ENCODE data around the gene PGAP2.

The PGAP2 gene

GRCh38 chr11:3796801-3797328 is 11.5 kb upstream of the PGAP2 start:
- Histone ChIP-seq H3K9ac (ENCODE audit: low read length) (peak overlapping the region; percentile 95), H3K9me3 (ENCODE audit: insufficient read depth, low read length) (no peaks in the 10 kb centered on the region), H3K9me2 (replicated peaks; ENCODE audit: insufficient read depth, low read length) (no peaks in the 10 kb centered on the region), H3F3A (ENCODE audit: insufficient read depth) (0 out of 2 replicates have a peak, but pooled peaks cover 11% of the 10 kb centered on the region), H3K4me3 (ENCODE audit: insufficient read depth, low read length, poor library complexity, severe bottlenecking) (peak overlapping the region; percentile 87), H4K20me1 (ENCODE audit: low read depth, low read length) (peaks cover 34% of the 10 kb centered on the region), H3K36me3 (ENCODE audit: low read length) (peaks cover 24% of the 10 kb centered on the region), H3K4me2 (ENCODE audit: low read depth, low read length, poor library complexity, severe bottlenecking) (peak overlapping the region; percentile 64), H3K79me2 (ENCODE audit: insufficient read depth, low read length) (peaks cover 55% of the 10 kb centered on the region), H3K27ac (ENCODE audit: low read depth, low read length) (peak overlapping the region; percentile 64), H2AFZ (ENCODE audit: low read depth, low read length, severe bottlenecking) (peak overlapping the region; percentile 36), H3K27me3 (ENCODE audit: low read length) (no peaks in the 10 kb centered on the region)
- TF ChIP-seq EZH2phosphoT487 (conservative IDR thresholded peaks at IDR 0.05; ENCODE audit: low read length) = no peak
- no peak for TF ChIP-seq CTCF (IDR thresholded peaks at IDR 0.05; ENCODE audit: insufficient read depth, low read length, poor library complexity, severe bottlenecking)

- H3K79me2 ChIP-seq (ENCODE audit: insufficient read depth, low read length) = peaks cover 49% of the 10 kb centered on the region
Measured at GRCh38 chr11:3797329-3798090, 10.8 kb upstream of the PGAP2 start, which contains the start of gene NUP98. Gene NUP98 (minus strand): TSS chr11:3797554. CDS start chr11:3782117, 15,437 bp downstream.

DNA sequence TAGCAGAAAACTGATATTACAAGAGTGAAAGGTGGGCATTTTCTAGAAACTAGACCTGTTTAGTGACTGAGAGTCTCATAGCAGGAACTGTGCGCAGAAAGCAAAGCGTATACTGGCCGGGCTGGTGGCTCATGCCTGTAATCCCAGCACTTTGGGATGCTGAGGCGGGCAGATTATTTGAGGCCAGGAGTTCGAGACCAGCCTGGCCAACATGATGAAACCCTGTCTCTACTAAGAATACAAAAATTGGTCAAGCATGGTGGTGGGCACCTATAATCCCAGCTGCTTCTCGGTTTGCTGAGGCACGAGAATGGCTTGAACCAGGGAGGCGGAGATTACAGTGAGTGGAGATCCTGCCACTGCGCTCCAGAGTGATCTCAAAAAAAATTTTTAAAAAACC is 9.2 kb upstream of the PGAP2 start:
- Histone ChIP-seq H3K36me3 (ENCODE audit: low read length) (peaks cover 10% of the 10 kb centered on the region), H2AFZ (ENCODE audit: low read depth, low read length, severe bottlenecking) (no peak overlapping the region), H3K27me3 (ENCODE audit: low read length) (no peaks in the 10 kb centered on the region), H3F3A (ENCODE audit: insufficient read depth) (peaks cover 17% of the 10 kb centered on the region; the same call in 1 of the 2 replicates), H3K9me3 (ENCODE audit: insufficient read depth, low read length) (no peaks in the 10 kb centered on the region), H4K20me1 (ENCODE audit: low read depth, low read length) (peaks cover 25% of the 10 kb centered on the region), H3K9ac (ENCODE audit: low read length) (no peak overlapping the region), H3K27ac (ENCODE audit: low read depth, low read length) (no peak overlapping the region), H3K4me2 (ENCODE audit: low read depth, low read length, poor library complexity, severe bottlenecking) (peak overlapping the region; percentile 81), H3K79me2 (ENCODE audit: insufficient read depth, low read length) (peaks cover 32% of the 10 kb centered on the region), H3K4me3 (ENCODE audit: insufficient read depth, low read length, poor library complexity, severe bottlenecking) (no peak overlapping the region), H3K9me2 (replicated peaks; ENCODE audit: insufficient read depth, low read length) (no peaks in the 10 kb centered on the region)
- TF ChIP-seq EZH2phosphoT487 (conservative IDR thresholded peaks at IDR 0.05; ENCODE audit: low read length) (no peak), CTCF (IDR thresholded peaks at IDR 0.05; ENCODE audit: insufficient read depth, low read length, poor library complexity, severe bottlenecking) (no peak)

More at GRCh38 chr11:3797329-3798090, 10.8 kb upstream of the PGAP2 start, which contains the start of gene NUP98:
- Histone ChIP-seq H3K36me3 (ENCODE audit: low read length) (peaks cover 19% of the 10 kb centered on the region), H3K4me2 (ENCODE audit: low read depth, low read length, poor library complexity, severe bottlenecking) (peak within 1 kb of the TSS; percentile 81), H3K9me3 (ENCODE audit: insufficient read depth, low read length) (no peaks in the 10 kb centered on the region), H3K9ac (ENCODE audit: low read length) (peak within 1 kb of the TSS; percentile 95), H3K27ac (ENCODE audit: low read depth, low read length) (peak within 1 kb of the TSS; percentile 73), H4K20me1 (ENCODE audit: low read depth, low read length) (peaks cover 32% of the 10 kb centered on the region), H3K9me2 (replicated peaks; ENCODE audit: insufficient read depth, low read length) (no peaks in the 10 kb centered on the region), H3K27me3 (ENCODE audit: low read length) (no peaks in the 10 kb centered on the region), H3K4me3 (ENCODE audit: insufficient read depth, low read length, poor library complexity, severe bottlenecking) (peak within 1 kb of the TSS; percentile 87), H3F3A (ENCODE audit: insufficient read depth) (peaks cover 16% of the 10 kb centered on the region; the same call in 1 of the 2 replicates), H2AFZ (ENCODE audit: low read depth, low read length, severe bottlenecking) (peak within 1 kb of the TSS; percentile 76)
- TF ChIP-seq EZH2phosphoT487 (conservative IDR thresholded peaks at IDR 0.05; ENCODE audit: low read length) (no peak), CTCF (IDR thresholded peaks at IDR 0.05; ENCODE audit: insufficient read depth, low read length, poor library complexity, severe bottlenecking) (no peak)
